Stomach (tissue), 4 donors: ENCODE data around the gene HNRNPF.

Experiments used
- EP300 ChIP-seq: sonication (generic); formaldehyde crosslinking; IDR thresholded peaks from one replicate; pipeline ENCODE4 v1.6.1; 2017; ENCODE audit warnings: antibody characterized with exemption
- POLR2A ChIP-seq, 4 donors: fragments of 450-650 bp; IDR thresholded peaks; one replicate each; pipeline ENCODE4 v1.6.1; 2016; ENCODE audit warnings: antibody characterized with exemption in 4 of 4, control low read depth in 2 of 4, mild to moderate bottlenecking in 1 of 4, moderate library complexity in 1 of 4
- POLR2AphosphoS5 ChIP-seq, 3 donors: sonication (generic); formaldehyde crosslinking; IDR thresholded peaks; one replicate each; pipeline ENCODE4 v1.6.1; 2016; ENCODE audit warnings: antibody characterized with exemption in 3 of 3
- TF ChIP-seq, protein P1 (sequence below), 7 experiments: fragments of 450-650 bp in 4 of 7; fragments of 200-600 bp in 3 of 7; sonication (generic) in 3 of 7; IDR thresholded peaks; one replicate each; pipeline ENCODE4 v1.5.1; 2016 to 2019; ENCODE audit warnings: antibody characterized with exemption in 7 of 7, control low read depth in 2 of 7, mild to moderate bottlenecking in 1 of 7

DNA sequence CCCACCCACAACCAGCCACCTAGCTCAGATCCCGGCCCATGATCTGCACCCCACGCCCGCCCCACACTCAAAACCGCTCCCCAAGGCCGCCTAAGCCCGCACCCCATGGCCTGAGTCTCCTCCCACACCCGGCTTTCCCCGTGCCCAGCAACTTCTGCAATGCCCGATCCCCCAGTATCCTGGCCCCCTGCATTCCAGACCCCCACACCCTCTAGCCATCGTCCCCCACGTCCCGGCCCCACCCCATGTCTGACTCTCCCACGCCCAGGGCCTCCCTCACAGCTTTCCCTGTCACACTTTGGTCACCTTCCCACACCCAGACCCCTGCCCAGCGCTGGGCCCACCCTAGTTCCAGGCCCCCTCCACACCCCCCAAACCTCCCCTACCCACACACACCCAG is 57.7 kb downstream of the HNRNPF start:
- TF ChIP-seq, protein P1, sequence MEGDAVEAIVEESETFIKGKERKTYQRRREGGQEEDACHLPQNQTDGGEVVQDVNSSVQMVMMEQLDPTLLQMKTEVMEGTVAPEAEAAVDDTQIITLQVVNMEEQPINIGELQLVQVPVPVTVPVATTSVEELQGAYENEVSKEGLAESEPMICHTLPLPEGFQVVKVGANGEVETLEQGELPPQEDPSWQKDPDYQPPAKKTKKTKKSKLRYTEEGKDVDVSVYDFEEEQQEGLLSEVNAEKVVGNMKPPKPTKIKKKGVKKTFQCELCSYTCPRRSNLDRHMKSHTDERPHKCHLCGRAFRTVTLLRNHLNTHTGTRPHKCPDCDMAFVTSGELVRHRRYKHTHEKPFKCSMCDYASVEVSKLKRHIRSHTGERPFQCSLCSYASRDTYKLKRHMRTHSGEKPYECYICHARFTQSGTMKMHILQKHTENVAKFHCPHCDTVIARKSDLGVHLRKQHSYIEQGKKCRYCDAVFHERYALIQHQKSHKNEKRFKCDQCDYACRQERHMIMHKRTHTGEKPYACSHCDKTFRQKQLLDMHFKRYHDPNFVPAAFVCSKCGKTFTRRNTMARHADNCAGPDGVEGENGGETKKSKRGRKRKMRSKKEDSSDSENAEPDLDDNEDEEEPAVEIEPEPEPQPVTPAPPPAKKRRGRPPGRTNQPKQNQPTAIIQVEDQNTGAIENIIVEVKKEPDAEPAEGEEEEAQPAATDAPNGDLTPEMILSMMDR (IDR thresholded peaks at IDR 0.05) = no peak
- TF ChIP-seq EP300 = no peak
- no peak for TF ChIP-seq POLR2A (IDR thresholded peaks at IDR 0.05)
- no peak for TF ChIP-seq POLR2AphosphoS5 (IDR thresholded peaks at IDR 0.05)
